COR-L47 (cell line): ENCODE results near the gene CAVIN1.
"Not testable (repeated sequence)": the region's sequence is repeated elsewhere in the genome, so short reads cannot be mapped to it uniquely, and the experiment has no call there.

ENCODE experiments used
- DNase-seq: peaks from one replicate; lab custom pipeline; 2025; lab: John Stamatoyannopoulos, UW

Gene CAVIN1

DNA sequence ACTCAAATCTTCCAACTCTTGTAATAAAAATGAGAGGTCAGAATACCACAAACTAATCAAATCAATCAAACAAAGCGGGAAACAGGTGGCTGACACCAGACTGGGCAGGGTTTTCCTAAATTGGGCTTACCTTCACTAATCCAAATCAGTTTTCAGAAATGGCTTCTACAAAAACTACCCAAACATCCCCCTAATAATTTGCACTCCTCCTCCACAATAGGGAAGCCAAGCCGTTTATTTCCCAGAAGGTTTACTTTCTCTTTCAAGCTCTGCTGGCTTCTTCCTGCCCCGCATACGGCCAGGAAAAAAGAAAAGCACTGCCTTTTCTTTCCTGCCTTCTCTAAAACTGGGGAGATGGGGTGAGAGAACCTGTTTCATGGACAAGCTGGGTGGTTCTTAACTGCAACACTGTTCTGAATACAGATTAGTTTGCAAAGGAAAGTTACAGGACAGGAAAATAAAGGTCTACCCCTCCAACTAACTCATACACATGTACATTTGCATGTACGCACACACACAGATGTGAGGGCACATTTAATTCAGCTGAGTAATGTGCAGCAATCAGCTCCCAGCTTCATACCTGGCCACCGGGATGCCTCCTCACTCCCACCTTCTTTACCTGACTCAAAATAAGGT lies 44.0 kb downstream of the CAVIN1 start:
- DNase-seq: peak; percentile 12

DNA sequence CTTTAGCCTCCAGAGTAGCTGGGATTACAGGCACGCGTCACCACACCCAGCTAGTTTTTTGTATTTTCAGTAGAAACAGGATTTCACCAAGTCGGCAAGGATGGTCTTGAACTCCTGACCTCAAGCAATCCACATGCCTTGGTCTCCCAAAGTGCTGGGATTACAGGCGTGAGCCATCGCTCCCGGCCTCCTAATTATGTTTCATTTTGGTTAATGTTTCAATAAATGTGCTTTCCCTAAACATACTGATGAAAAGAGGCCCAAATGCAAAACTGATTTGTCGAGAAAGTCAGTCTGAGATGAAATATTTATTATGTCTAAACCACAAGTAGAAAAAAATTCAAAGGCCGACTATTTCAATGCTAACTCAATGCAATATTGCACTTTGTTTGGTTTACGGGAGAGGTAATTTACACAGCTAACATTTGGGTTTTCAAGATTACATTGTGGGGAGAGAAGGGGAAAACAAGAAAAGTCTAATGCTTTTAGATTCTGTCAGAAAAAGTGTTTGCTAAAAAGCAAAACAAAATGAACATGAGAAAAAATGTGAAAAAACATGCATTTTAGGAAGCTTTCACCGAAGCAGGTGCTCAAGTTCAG lies 44.6 kb downstream of the CAVIN1 start:
- no peak for DNase-seq

DNA sequence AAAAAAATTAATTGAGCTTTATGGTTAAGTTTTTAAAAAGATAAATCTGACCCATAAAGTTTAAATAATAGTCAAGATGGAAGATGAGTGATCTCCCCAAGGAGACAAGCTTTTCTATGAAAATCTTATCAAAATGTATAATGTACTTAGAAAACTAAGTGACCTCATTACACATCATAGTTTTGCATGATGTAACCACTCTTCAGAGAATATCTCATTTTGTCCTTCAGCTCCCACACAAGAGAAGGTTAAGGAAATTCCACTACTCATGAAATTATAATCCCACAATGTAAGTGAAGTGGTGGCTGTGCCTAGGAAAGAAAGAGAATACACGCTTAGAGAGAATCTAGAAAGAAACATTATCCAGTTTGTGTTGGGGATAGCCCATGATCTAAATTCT lies 49.2 kb downstream of the CAVIN1 start:
- DNase-seq: no peak

DNA sequence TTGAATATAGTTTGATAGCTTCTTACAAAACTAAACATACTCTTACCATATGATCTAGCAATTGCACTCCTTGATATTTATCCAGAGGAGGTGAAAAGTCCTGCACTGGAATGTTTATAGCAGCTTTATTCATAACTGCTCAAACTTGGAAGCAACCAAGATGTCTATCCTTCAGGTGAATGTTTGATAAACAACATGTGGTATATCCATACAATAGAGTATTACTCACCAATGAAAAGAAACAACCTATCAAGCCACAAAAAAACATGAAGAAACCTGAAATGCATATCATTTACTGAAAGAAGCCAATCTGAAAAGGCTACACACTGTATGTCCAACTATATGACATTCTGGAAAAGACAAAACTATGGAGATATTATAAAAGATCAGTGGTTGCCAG lies 50.9 kb downstream of the CAVIN1 start:
- no peak for DNase-seq

DNA sequence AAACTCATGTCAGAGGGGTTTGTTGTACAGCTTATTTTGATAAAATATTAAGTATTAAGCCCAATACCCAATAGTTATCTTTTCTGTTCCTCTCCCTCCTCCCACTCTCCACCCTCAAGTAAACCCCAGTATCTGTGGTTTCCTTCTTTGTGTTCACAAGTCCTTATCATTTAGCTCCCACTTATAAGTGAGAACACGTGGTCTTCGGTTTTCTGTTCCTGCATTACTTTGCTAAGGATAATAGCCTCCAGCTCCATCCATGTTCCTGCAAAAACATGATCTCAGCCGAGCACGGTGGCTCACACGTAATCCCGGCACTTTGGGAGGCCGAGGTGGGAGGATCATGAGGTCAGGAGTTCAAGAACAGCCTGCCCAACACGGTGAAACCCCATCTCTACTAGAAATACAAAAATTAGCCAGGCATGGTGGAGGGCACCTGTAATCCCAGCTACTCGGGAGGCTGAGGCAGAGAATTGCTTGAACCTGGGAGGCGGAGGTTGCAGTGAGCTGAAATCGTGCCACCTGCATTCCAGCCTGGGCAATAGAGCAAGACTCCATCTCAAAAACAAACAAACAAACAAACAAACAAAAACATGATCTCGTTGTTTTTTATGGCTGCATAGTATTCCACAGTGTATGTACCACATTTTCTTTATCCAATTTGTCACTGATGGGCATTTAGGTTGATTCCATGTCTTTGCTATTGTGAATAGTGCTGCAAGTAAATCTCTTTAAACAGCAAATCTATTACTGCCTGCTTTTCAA lies 54.1 kb downstream of the CAVIN1 start:
- not testable (repeated sequence) for DNase-seq

DNA sequence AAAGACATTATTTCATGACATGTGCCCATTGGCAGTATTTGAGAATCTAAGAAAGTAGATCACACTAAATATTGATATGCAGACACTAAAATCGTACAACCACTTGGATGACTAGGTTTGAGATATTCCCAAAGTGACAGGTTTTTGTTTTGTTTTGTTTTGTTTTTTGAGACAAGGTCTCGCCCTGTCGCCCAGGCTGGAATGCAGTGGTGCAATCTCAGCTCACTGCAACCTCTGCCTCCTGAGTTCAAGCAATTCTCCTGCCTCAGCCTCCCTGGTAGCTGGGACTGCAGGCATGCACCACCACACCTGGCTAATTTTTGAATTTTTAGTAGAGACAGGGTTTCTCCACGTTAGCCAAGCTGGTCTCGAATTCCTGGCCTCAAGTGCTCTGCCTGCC lies 54.7 kb downstream of the CAVIN1 start:
- DNase-seq: not testable (repeated sequence)

DNA sequence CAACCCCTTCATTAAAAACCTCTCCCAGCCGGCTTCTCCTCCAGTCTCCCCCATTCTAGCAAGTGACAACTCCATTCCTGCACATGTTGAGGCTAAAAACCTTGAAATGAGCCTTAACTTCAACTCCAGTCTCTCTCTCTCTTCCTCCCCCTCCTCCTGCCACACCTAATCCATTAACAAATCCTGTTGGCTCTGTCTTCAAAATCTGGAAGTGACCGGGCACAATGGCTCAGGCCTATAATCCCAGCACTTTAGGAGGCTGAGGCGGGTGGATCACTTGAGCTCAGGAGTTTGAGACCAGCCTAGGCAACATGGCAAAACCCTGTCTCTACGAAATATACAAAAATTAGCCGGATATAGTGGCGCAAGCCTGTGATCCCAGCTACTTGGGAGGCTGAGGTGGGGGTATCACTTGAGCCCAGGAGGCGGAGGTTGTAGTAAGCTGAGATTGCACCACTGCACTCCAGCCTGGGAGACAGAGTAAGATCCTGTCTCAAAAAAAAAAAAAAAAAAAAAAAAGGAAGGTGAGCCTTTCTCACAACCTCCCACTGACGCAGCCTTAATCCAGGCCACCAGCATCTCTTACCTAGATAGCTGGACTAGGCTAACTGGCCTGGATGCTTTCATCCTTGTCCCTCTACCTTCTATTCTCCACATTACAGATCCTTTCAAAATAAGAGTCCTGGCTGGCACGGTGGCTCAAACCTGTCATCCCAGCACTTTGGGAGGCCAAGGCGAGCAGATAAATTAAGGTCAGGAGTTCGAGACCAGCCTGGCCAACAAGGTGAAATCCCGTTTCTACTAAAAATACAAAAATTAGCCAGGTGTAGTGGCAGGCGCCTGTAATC lies 56.7 kb downstream of the CAVIN1 start:
- not testable (repeated sequence) for DNase-seq

DNA sequence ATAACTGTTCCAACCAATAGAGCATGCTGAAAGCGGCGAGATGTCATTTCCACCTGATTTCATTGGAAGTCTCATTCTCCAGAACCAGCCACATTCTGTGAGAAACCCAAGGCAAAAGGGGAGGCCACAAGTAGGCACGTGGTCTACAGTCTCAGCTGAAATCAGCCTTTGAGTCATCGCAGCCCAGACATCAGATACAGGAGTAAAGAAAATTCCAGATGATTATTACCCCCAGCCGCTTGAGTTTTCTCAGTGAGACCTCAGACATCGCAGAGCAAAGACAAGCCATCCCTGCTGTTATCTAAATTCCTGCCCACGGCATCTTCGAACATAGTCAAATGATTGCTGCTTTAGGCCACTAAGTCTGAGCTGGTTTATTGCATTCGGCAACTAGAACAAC lies 57.9 kb downstream of the CAVIN1 start:
- DNase-seq: no peak

DNA sequence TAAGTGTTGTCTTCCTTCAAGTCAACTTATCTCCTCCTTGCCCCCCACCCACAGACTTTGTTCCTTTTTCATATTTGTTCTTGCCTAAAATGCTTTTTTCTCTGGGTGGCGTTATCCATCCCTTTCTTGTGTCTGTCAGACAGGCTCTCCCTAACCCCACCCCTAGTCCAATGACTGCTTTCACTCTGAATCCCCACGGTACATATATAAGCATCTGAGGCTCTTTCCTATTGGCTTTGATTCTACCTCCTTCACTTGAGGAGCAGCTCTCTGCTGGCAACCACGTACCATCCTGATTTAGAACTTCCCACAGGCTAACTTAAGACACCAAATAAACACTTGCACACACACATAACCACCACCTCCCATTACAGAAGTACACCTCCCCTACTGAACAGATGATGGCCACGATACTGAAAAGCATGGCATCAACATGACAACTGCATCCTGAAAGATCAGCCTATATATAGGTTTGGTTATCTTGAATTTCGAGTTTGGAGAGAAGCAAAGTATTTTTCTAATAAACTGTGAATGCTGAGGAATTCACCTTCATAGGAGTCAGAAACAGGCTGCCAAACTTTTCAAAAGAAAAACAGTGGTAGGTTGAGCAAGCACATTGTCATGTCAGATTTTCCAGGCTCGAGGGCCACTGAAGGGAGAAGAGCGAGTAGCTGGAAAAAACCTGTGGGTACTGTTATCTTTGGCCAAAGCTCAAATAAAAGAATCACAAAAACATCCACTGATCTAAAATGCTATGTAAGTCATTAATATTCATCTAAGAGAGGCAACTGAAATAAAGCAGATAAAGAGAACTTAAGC lies 59.1 kb downstream of the CAVIN1 start:
- DNase-seq: no peak

DNA sequence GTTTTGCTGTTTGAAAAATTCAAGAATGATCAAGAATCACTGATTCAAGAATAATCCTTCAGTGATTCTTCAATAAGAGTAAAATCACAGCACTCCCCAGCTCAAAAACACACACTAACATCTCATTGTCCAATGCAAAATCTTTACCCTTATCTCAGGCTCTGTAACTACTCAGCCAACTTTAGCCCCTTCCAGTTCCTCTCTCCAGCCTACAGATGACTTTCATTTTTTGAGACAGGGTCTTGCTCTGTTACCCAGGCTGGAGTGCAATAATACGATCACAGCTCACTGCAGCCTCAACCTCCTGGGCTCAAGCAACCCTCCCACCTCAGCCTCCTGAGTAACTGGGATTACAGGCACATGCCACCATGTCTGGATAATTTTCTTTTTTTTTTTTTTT lies 59.8 kb downstream of the CAVIN1 start:
- no peak for DNase-seq

DNA sequence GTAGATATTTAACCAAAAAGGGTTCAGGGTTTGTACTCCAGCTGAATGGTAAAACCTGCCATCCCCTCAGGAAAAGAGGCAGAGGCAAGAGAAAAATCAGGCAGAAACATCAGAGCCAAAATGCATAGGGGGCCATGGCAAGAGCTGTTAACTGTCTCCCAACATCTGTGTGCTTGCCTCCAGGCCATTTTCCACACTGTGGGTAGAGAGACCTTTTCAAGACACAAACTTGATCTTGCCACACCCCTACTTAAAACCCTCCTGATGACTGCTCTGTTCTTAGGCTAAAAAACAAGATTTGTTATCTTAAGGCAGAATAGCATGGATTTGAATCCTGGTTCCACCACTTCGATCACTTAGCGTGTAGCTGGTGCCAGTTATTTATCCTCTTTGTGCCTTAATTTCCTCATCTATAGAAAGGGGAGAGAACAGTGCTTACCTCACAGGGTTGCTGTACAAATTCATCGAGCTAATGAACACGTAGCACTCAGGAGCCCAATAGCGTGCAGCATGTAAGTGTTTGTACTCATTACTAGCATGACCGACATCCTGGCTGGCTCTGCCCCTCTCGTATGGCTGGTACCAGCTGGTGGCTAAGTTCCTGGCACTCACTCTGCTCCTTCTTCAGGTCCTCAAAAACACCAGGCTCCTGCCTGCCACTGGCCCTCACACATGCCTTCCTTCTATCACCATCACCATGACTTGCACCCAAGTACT lies 60.7 kb downstream of the CAVIN1 start:
- DNase-seq: no peak

DNA sequence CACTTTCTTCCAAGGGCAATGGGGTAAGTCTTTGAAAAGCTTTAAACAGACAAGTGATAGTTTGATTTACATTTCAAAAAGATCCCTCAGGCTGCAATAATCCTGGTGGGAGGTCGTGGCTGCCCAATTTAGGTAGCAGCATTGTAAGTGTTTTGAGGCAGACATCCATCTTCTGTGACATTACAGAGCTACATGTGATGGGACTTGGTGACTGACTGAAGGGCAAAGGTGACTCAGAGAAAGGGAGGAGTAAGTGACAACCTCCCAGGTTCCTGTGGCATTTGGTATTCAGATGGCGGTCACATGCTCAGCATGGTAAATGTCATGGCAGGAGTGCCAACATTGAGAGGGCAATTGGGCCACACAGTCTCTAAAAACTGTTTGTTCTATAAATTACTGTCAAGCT lies 61.3 kb downstream of the CAVIN1 start:
- DNase-seq: peak; percentile 12

DNA sequence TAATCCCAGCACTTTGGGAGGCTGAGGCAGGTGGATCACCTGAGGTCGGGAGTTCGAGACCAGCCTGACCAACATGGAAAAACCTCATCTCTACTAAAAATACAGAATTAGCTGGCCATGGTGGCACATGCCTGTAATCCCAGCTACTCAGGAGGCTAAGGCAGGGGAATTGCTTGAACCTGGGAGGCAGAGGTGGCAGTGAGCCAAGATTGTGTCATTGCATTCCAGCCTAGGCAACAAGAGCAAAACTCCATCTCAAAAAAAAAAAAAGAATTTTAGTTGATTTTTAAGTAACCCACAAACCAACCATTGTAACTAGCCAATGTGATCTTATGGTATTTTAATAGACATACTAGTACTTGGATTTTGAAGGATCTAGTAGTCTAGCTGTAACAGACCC lies 62.7 kb downstream of the CAVIN1 start:
- DNase-seq: not testable (repeated sequence)

DNA sequence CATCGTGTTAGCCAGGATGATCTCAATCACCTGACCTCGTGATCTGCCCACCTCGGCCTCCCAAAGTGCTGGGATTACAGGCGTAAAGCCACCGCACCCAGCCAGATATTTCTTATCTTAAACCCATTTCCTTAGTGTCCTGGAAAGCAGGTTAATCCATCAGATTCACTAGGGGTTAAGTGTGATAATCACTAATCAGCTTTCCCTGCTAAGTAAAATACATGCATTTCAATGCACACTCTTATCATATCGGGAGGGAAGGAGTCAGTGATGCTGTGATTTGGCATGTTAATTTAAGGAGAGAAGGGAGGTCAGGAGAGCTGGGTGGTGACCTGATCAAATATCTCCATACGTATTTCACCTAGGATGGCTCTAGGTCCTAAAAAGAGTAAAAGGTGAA lies 63.9 kb downstream of the CAVIN1 start:
- DNase-seq: no peak

DNA sequence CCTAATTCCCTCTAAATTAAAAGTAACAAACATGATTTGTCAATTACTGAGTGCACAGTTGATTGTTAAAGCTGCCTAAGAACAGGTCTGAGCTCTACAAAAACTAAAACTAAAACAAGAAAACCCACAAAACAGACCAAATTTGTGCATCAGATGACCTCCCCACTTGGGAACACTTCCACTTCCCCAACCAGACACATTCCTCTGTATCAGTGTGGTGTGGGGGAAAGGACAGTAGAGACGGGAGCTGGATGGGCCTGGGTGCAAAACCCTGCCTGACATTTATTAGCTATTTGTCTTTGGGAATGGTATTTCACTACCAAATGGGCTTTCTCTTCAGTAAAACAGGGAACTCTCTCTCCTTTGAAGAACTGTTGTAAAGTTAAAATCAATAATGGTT lies 64.6 kb downstream of the CAVIN1 start:
- DNase-seq: no peak

DNA sequence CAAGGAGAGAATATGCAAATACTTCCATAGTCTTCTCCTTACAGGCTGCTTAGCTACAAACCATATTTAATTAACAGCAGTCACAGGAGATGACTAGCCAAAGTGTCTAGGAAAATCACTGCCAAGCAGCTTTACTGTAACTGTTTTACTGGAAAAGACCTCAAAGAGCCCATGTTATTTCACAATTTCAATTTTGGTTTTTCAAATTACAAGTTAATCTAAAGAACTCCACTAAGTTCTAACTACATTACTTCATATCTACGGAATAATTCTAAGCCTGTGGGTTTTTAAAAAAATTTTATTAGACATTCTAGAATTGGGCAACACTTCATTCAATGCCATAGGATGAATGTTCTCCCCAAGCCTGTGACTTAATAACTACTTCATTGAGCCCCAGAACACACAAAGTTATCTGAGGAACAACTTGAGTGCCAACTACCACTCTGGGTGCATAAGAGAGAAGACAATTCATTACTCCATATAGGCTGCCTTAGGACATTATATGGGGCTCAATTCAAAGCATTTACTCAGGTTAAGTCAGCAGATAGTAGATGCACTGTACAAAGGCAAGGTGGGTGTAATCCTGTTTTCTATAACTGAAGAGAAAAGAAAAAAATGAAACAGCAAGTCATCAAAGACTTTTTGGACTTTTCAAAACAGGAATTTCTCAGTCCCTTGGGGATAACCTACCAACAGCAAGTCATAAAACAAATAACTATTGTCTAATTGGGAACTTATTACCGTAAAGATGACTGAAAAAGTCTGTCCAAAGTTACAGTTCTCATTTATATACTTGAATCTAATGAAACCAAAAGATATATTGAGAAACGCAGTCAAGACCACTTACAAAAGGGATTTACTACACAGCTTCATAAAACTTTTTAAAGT lies 67.9 kb downstream of the CAVIN1 start:
- no peak for DNase-seq
